Neural progenitor cell (in vitro differentiated cells): ENCODE data around the gene NUP214. TPM values are rescaled to one million over a fixed set of nuclear protein-coding genes. Genes with fewer than 3 reads are reported as not detected.

Experiments used
- DNase-seq: peaks from one replicate; pipeline ENCODE4 v3.0.0-alpha.2; 2016; ENCODE audit warnings: low spot score
- H2AFZ ChIP-seq: fragments of 200-600 bp; sonication (generic); replicated peaks from 2 replicates; pipeline ENCODE4 v1.6.1; 2016; ENCODE audit warnings: antibody characterized with exemption
- H3F3A ChIP-seq: fragments of 200-600 bp; sonication (generic); 2 replicates; pipeline ENCODE4 v1.6.1; 2016; ENCODE audit warnings: antibody characterized with exemption, low read depth
- H3K27ac ChIP-seq: fragments of 200-600 bp; sonication (generic); 2 replicates; pipeline ENCODE4 v1.5.1; 2016; ENCODE audit warnings: mild to moderate bottlenecking
- H3K27me3 ChIP-seq: fragments of 200-600 bp; sonication (generic); 2 replicates; pipeline ENCODE4 v1.6.1; 2016; ENCODE audit warnings: mild to moderate bottlenecking, moderate library complexity
- H3K36me3 ChIP-seq: fragments of 200-600 bp; sonication (generic); 2 replicates; pipeline ENCODE4 v1.5.1; 2016
- H3K4me1 ChIP-seq: fragments of 200-600 bp; sonication (generic); 2 replicates; pipeline ENCODE4 v1.6.1; 2016; ENCODE audit warnings: mixed run types
- H3K4me2 ChIP-seq: fragments of 200-600 bp; sonication (generic); 2 replicates; pipeline ENCODE4 v1.6.1; 2016
- H3K4me3 ChIP-seq: fragments of 200-600 bp; sonication (generic); 2 replicates; pipeline ENCODE4 v1.5.1; 2016
- H3K79me2 ChIP-seq: fragments of 200-600 bp; sonication (generic); 2 replicates; pipeline ENCODE4 v1.6.1; 2016; ENCODE audit warnings: low read depth
- H3K9ac ChIP-seq: fragments of 200-600 bp; sonication (generic); 2 replicates; pipeline ENCODE4 v1.6.1; 2016
- H3K9me3 ChIP-seq: fragments of 200-600 bp; sonication (generic); 2 replicates; pipeline ENCODE4 v1.5.1; 2016; ENCODE audit warnings: low read depth
- H4K20me1 ChIP-seq: fragments of 200-600 bp; sonication (generic); 2 replicates; pipeline ENCODE4 v1.6.1; 2016; ENCODE audit warnings: low read depth
- H3K27ac Mint-ChIP-seq: 3 replicates; pipeline ENCODE4 v1.8.0; 2021; ENCODE audit warnings: mixed read lengths
- H3K27me3 Mint-ChIP-seq: 2 replicates; pipeline ENCODE4 v1.8.0; 2022; ENCODE audit warnings: low read depth, mild to moderate bottlenecking, inconsistent platforms, moderate library complexity, mixed read lengths; ENCODE audit not compliant: insufficient read depth
- H3K36me3 Mint-ChIP-seq: 3 replicates; pipeline ENCODE4 v1.8.0; 2021; ENCODE audit warnings: mixed read lengths
- H3K4me1 Mint-ChIP-seq: 3 replicates; pipeline ENCODE4 v1.8.0; 2021; ENCODE audit warnings: mixed read lengths
- H3K4me3 Mint-ChIP-seq: 3 replicates; pipeline ENCODE4 v1.8.0; 2021; ENCODE audit warnings: mild to moderate bottlenecking, moderate library complexity, mixed read lengths
- H3K9me3 Mint-ChIP-seq: 3 replicates; pipeline ENCODE4 v1.8.0; 2020; ENCODE audit warnings: mixed read lengths
- EZH2 ChIP-seq: fragments of 200-600 bp; sonication (generic); IDR thresholded peaks from 2 replicates; pipeline ENCODE4 v1.6.1; 2017; ENCODE audit warnings: antibody characterized with exemption, mild to moderate bottlenecking, moderate library complexity
- EZH2phosphoT487 ChIP-seq: fragments of 200-600 bp; sonication (generic); IDR thresholded peaks from 2 replicates; pipeline ENCODE4 v1.6.1; 2017; ENCODE audit warnings: antibody characterized with exemption
- total RNA-seq: library from RNA; depleted of rRNA; stranded (reverse); fragments of >200 nt; gene quantifications from 2 replicates; pipeline ENCODE4 v1.2.3, GENCODE V29; 2015; ENCODE audit warnings: low replicate concordance
- TF ChIP-seq, protein P1 (sequence below): fragments of 200-600 bp; sonication (generic); IDR thresholded peaks from 2 replicates; pipeline ENCODE4 v1.5.1; 2017; ENCODE audit warnings: antibody characterized with exemption, mild to moderate bottlenecking

NUP214 gene
- total RNA-seq, 1 donor from 2014 or later, result 37.6 TPM

DNA sequence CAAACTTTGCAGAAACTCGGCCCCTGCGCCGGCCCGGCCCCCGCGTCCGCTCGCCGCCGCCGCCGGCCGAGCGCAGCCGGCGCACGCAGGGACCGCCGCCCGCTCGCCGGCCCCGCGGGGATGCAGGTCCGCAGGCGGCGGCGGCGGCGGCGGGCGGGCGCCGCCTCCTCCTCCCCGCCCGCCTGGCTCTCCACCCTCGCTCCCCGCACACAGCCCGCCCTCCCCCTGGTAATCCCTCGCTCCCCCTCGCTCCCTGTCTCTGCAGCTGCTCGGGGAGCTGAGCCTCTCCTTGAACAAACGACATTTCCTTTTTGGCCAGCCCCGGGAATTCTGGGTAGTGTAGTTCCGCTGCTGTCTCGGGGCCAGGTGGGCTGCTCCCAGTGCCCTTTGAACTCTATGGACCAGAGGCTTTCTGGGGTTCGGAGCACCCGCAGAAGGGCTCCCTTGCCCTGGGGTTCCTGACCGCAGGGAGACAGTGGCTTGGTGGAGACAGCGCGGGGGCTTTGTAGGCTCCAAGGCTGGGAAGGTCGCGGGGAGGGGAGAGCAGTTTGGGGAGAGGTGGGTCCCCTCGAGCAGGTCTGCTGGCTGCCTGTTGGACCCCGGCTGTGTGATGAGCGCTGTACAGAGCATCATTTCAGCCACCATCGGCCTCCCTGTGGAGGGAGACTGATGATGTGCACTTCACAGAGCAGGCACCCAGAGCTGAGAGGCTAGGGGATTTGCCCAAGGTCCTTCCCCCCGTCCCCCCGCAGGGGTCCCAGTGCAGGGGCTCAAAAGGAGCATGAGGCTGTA, 152.7 kb downstream of the NUP214 start:
- H2AFZ ChIP-seq, result peak overlapping the region; percentile 69

DNA sequence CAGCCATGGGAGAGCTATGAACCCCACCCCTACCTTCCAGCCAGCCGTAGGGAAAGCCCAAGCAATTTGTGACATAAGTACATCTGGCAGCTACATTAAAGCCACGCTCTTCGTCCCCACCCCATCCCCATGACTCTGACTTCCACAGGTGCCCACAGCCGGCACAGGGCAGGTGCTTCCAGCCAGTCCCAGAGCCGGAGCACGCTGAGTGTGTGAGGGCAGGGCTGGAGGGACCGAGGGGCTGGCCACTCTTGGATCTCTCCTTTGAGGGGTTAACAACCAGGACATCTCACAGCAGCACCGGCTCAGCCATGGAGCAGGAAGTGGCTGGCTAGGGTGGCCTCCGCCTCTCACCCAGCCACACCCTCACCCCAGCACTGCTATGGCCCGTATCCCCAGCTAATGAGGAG, 153.3 kb downstream of the NUP214 start:
- Histone ChIP-seq H2AFZ (no peak overlapping the region), H3K36me3 (no peaks in the 10 kb centered on the region), H3K79me2 (no peaks in the 10 kb centered on the region), H3K4me1 (peaks cover 18% of the 10 kb centered on the region), H3K4me3 (no peak overlapping the region), H3K9ac (no peak overlapping the region), H3K4me2 (no peak overlapping the region), H3K27me3 (peaks cover 73% of the 10 kb centered on the region), H3F3A (peaks cover 23% of the 10 kb centered on the region), H3K27ac (no peak overlapping the region), H3K9me3 (no peaks in the 10 kb centered on the region), H4K20me1 (peaks cover 17% of the 10 kb centered on the region)
- Mint-ChIP-seq H3K27me3 (peaks cover 45% of the 10 kb centered on the region), H3K27ac (peak overlapping the region; percentile 29), H3K36me3 (peaks cover 2% of the 10 kb centered on the region), H3K4me1 (peaks cover 29% of the 10 kb centered on the region), H3K9me3 (no peaks in the 10 kb centered on the region), H3K4me3 (peak overlapping the region; percentile 90)
- no peak for DNase-seq
- TF ChIP-seq EZH2phosphoT487 (no peak), EZH2 (no peak)

More for the DNA sequence above, 152.7 kb downstream of the NUP214 start:
- Histone ChIP-seq H3K9ac (no peak overlapping the region), H3K4me3 (peak overlapping the region; percentile 81), H3K4me1 (peaks cover 19% of the 10 kb centered on the region), H3F3A (peaks cover 23% of the 10 kb centered on the region), H3K4me2 (peak overlapping the region; percentile 99), H3K9me3 (no peaks in the 10 kb centered on the region), H3K27ac (no peak overlapping the region), H4K20me1 (peaks cover 12% of the 10 kb centered on the region), H3K36me3 (no peaks in the 10 kb centered on the region), H3K79me2 (no peaks in the 10 kb centered on the region), H3K27me3 (peaks cover 67% of the 10 kb centered on the region)
- H3K4me3 Mint-ChIP-seq, result peak overlapping the region; percentile 90
- H3K4me1 Mint-ChIP-seq, result peaks cover 29% of the 10 kb centered on the region
- TF ChIP-seq, protein P1, sequence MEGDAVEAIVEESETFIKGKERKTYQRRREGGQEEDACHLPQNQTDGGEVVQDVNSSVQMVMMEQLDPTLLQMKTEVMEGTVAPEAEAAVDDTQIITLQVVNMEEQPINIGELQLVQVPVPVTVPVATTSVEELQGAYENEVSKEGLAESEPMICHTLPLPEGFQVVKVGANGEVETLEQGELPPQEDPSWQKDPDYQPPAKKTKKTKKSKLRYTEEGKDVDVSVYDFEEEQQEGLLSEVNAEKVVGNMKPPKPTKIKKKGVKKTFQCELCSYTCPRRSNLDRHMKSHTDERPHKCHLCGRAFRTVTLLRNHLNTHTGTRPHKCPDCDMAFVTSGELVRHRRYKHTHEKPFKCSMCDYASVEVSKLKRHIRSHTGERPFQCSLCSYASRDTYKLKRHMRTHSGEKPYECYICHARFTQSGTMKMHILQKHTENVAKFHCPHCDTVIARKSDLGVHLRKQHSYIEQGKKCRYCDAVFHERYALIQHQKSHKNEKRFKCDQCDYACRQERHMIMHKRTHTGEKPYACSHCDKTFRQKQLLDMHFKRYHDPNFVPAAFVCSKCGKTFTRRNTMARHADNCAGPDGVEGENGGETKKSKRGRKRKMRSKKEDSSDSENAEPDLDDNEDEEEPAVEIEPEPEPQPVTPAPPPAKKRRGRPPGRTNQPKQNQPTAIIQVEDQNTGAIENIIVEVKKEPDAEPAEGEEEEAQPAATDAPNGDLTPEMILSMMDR, result no peak
- TF ChIP-seq EZH2phosphoT487, result no peak
- TF ChIP-seq EZH2, result no peak
- H3K27ac Mint-ChIP-seq, result peak overlapping the region; percentile 29
- peak; percentile 96 for DNase-seq
- no peaks in the 10 kb centered on the region for H3K9me3 Mint-ChIP-seq
- peaks cover 39% of the 10 kb centered on the region for H3K27me3 Mint-ChIP-seq
- H3K36me3 Mint-ChIP-seq, result peaks cover 2% of the 10 kb centered on the region

DNA sequence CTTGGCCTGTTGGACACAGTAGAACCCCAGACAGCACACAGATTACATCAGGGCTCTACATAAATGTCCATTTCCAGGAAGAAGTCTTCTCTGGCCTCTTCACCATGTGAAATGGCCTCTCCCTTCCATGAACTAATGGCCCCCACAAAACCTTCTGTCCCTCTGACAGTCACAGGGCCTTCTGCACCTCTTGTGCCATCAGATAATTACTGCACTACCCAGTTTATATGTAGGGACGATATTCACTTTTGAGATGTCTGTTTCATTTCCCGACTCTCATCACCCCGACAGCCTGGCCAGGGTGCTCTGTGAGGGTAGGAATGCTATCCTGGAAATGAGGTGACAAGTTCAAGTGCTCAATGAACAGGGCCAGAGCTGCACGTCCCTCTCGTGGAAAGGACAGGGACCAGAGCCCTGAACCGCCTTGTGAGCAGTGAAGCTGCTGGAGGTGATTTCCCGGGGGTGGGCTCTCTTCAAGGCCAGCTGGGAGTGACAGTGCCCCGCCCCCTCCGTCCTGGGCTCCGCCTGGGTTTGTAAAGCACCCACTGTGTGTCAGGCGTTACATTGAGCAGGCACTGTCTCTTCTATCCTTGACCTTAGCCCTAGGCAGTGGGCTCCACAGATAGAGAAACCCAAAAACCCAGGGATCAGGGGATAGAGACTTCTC, 153.9 kb downstream of the NUP214 start:
- no peak overlapping the region for H3K4me3 ChIP-seq
- H3K9me3 ChIP-seq, result no peaks in the 10 kb centered on the region
- peaks cover 14% of the 10 kb centered on the region for H3K4me1 ChIP-seq
- TF ChIP-seq, protein P1, result no peak
- no peak for TF ChIP-seq EZH2
- TF ChIP-seq EZH2phosphoT487, result no peak
- no peak overlapping the region for H2AFZ ChIP-seq
- no peak overlapping the region for H3K9ac ChIP-seq
- Mint-ChIP-seq H3K9me3 (no peaks in the 10 kb centered on the region), H3K36me3 (peaks cover 2% of the 10 kb centered on the region), H3K4me1 (peaks cover 24% of the 10 kb centered on the region), H3K27ac (peak overlapping the region; percentile 29), H3K4me3 (peak overlapping the region; percentile 90), H3K27me3 (peaks cover 47% of the 10 kb centered on the region)
- H3K27me3 ChIP-seq, result peaks cover 76% of the 10 kb centered on the region
- no peak for DNase-seq
- peaks cover 23% of the 10 kb centered on the region for H3F3A ChIP-seq
- H3K4me2 ChIP-seq, result no peak overlapping the region
- H4K20me1 ChIP-seq, result peaks cover 17% of the 10 kb centered on the region
- H3K27ac ChIP-seq, result no peak overlapping the region
- H3K79me2 ChIP-seq, result no peaks in the 10 kb centered on the region
- H3K36me3 ChIP-seq, result no peaks in the 10 kb centered on the region
